HEK293T (cell line): ENCODE measurements around the gene NRDC.

Experiments
- ELF4 ChIP-seq: fragments of 450-650 bp; IDR thresholded peaks from 2 replicates; pipeline ENCODE4 v1.6.1; 2017; ENCODE audit warnings: antibody characterized with exemption
- LEF1 ChIP-seq: fragments of 450-650 bp; IDR thresholded peaks from 2 replicates; pipeline ENCODE4 v1.6.1; 2017; ENCODE audit warnings: mild to moderate bottlenecking, borderline replicate concordance
- TARDBP ChIP-seq: fragments of 450-650 bp; IDR thresholded peaks from 2 replicates; pipeline ENCODE4 v1.6.1; 2016

- TF ChIP-seq LEF1 (no peak), TARDBP (no peak), ELF4 (0 out of 2 replicates have a peak, but pooled peaks have one; percentile 43)
Observed at GRCh38 chr1:51878308-51878615, 265 bp downstream of the NRDC start.
